ENCODE data around the gene MTRR.

DNA sequence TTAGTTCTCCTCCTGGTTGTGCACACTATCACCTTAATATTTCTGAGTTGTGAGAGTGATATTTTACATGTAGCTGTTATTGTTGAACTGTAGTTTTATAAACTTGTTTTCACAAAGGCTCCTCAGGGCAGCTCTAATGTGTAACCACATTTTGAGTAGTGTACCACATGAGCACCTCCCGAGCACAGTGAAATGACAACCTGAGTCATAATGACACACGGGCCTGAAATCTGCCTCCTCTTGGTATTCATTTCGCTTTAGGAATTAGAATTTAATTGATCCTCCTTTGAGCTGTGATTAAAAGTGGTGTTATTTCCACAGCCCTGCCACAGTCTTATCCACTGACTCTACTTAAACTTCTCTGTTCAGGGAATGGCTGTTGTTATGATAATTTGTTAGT, 7.9 kb downstream of the MTRR start:
- TF ChIP-seq CTCF (IDR thresholded peaks at IDR 0.05) (no peak), POLR2A (IDR thresholded peaks at IDR 0.05) (no peak)
